Panc1 (cell line): ENCODE results near the gene PAK1. TPM values are rescaled to one million over a fixed set of nuclear protein-coding genes. Genes with fewer than 3 reads are reported as not detected.

Experiments used
- ATAC-seq: fragments of 200-7000 bp; cut with Tn5 transposase; 2 replicates; pipeline ENCODE4 v1.9.1; 2020; ENCODE audit warnings: mild to moderate bottlenecking, moderate library complexity
- BruUV-seq: library from RNA; stranded (reverse); fragments of 400-500 nt; replicated peaks from 2 replicates; lab custom pipeline; 2021; lab: Mats Ljungman, UMichigan
- CTCF ChIA-PET: fragments of 300-600 bp; sonication (Branson Sonifier 250); formaldehyde crosslinking; loops from one replicate; lab custom pipeline; 2022; ENCODE audit warnings: antibody characterized with exemption; lab: Charles Lee
- POLR2A ChIA-PET: fragments of 300-600 bp; sonication (Branson Sonifier 250); formaldehyde crosslinking; loops from one replicate; lab custom pipeline; 2022; ENCODE audit warnings: antibody characterized with exemption; lab: Charles Lee
- DNase-seq: peaks from one replicate; pipeline ENCODE4 v3.0.0-alpha.2; 2010; ENCODE audit warnings: low read depth, low spot score
- H3K27ac ChIP-seq: 2 replicates; pipeline ENCODE4 v1.5.1; 2011; ENCODE audit warnings: mild to moderate bottlenecking, low read length, inconsistent platforms
- H3K27me3 ChIP-seq: fragments of 200-500 bp; sonication (Bioruptor generic); 2 replicates; pipeline ENCODE4 v1.6.0; 2014; ENCODE audit warnings: low read length, inconsistent platforms; ENCODE audit not compliant: control insufficient read depth, insufficient read depth
- H3K36me3 ChIP-seq: fragments of 200-500 bp; sonication (Bioruptor generic); 2 replicates; pipeline ENCODE4 v1.5.1; 2014; ENCODE audit warnings: inconsistent platforms, mild to moderate bottlenecking, low read length, moderate library complexity; ENCODE audit not compliant: control insufficient read depth, insufficient read depth
- H3K4me1 ChIP-seq: 2 replicates; pipeline ENCODE4 v1.5.1; 2011; ENCODE audit warnings: inconsistent platforms, mild to moderate bottlenecking, low read length, moderate library complexity; ENCODE audit not compliant: control insufficient read depth, insufficient read depth
- H3K4me3 ChIP-seq, 2 experiments: 2 replicates each; pipeline ENCODE4 v1.5.1; 2011 to 2012; ENCODE audit warnings: low read depth in 2 of 2, low read length in 2 of 2, mild to moderate bottlenecking in 2 of 2, inconsistent platforms in 1 of 2, moderate library complexity in 1 of 2
- H3K9me3 ChIP-seq: fragments of 200-500 bp; sonication (Bioruptor generic); 2 replicates; pipeline ENCODE4 v1.5.1; 2014; ENCODE audit warnings: low read depth, mild to moderate bottlenecking, inconsistent platforms, low read length, moderate library complexity; ENCODE audit not compliant: control insufficient read depth, insufficient read depth
- CTCF ChIP-seq: fragments of 450-650 bp; IDR thresholded peaks from 2 replicates; pipeline ENCODE4 v1.5.1; 2017; ENCODE audit warnings: mild to moderate bottlenecking
- POLR2AphosphoS5 ChIP-seq: IDR thresholded peaks from 2 replicates; pipeline ENCODE4 v1.6.1; 2012; ENCODE audit warnings: mild to moderate bottlenecking, low read depth, low read length, moderate library complexity
- REST ChIP-seq, 2 experiments: IDR thresholded peaks; 2 replicates each; pipeline ENCODE4 v1.6.1; 2011 to 2012; ENCODE audit warnings: low read depth in 2 of 2, control low read depth in 1 of 2, low read length in 1 of 2, mild to moderate bottlenecking in 1 of 2, moderate library complexity in 1 of 2; ENCODE audit not compliant: insufficient read depth in 1 of 2
- SIN3A ChIP-seq: IDR thresholded peaks from 2 replicates; pipeline ENCODE4 v1.6.1; 2012; ENCODE audit warnings: low read depth, mild to moderate bottlenecking, low read length, moderate library complexity, borderline replicate concordance; ENCODE audit not compliant: insufficient read depth
- TCF7L2 ChIP-seq: IDR thresholded peaks from 2 replicates; pipeline ENCODE4 v1.6.1; 2011; ENCODE audit warnings: mild to moderate bottlenecking, low read depth, low read length, inconsistent platforms
- in situ Hi-C: cut with HindIII; loops from 2 replicates; pipeline ENCODE4 v1.10.0; 2016; ENCODE audit warnings: low sequenced_read_pairs, low pct_unique_long_range_greater_than_20kb
- intact Hi-C: fragments of 100-400 bp; cut with micrococcal nuclease; formaldehyde crosslinking; loops from one replicate; pipeline ENCODE4 v1.10.0; 2022; ENCODE audit not compliant: unreplicated experiment
- total RNA-seq: library from RNA; stranded (reverse); gene quantifications from one replicate; pipeline ENCODE4 v1.2.1, GENCODE V29; 2021; ENCODE audit not compliant: unreplicated experiment

PAK1 gene
- total RNA-seq, 1 experiment from 2014 or later: 38.2 TPM

GRCh38 chr11:77402218-77402556, 71.7 kb downstream of the PAK1 start:
- no peak for ATAC-seq
- no peak overlapping the region for H3K4me3 ChIP-seq
- DNase-seq: no peak
- in situ Hi-C loops (no loop called here), intact Hi-C loops (no loop called here)
- peaks cover 4% of the 10 kb centered on the region for H3K4me1 ChIP-seq
- no TSS peak for BruUV-seq
- CTCF ChIA-PET: interaction anchor here (0.6 kb wide), 2 partner anchors 33 to 63 kb away, joined by 3 to 4 read pairs; no protein-coding TSS in a partner anchor
- H3K27me3 ChIP-seq: no peaks in the 10 kb centered on the region
- no peak overlapping the region for H3K27ac ChIP-seq
- POLR2A ChIA-PET: no interaction called here
- TF ChIP-seq CTCF (no peak), TCF7L2 (no peak), SIN3A (no peak), POLR2AphosphoS5 (no peak), REST (IDR thresholded peaks at IDR 0.05; ENCODE audit: insufficient read depth in 1 of 2, low read depth in 2 of 2, low read length in 1 of 2) (no peak)
- no peaks in the 10 kb centered on the region for H3K36me3 ChIP-seq
- H3K9me3 ChIP-seq: no peaks in the 10 kb centered on the region

- no peak overlapping the region for H3K27ac ChIP-seq
- ATAC-seq: no peak
- intact Hi-C loops (no loop called here), in situ Hi-C loops (no loop called here)
- POLR2A ChIA-PET: no interaction called here
- no peak for DNase-seq
- no peaks in the 10 kb centered on the region for H3K27me3 ChIP-seq
- peaks cover 3% of the 10 kb centered on the region for H3K4me1 ChIP-seq
- TF ChIP-seq POLR2AphosphoS5 (no peak), CTCF (no peak), SIN3A (no peak), REST (IDR thresholded peaks at IDR 0.05; ENCODE audit: insufficient read depth in 1 of 2, low read depth in 2 of 2, low read length in 1 of 2) (no peak)
- BruUV-seq: no TSS peak
- H3K4me3 ChIP-seq: no peak overlapping the region
- H3K36me3 ChIP-seq: no peaks in the 10 kb centered on the region
- CTCF ChIA-PET: interaction anchor here (0.6 kb wide), 2 partner anchors 33 to 64 kb away, joined by 3 to 4 read pairs; no protein-coding TSS in a partner anchor
- H3K9me3 ChIP-seq: no peaks in the 10 kb centered on the region
These were observed 72.2 kb downstream of the PAK1 start for GRCh38 chr11:77401486-77402217.
